HL-60 (cell line): ENCODE results near the gene TMEM176B.
A peak's percentile ranks its signal among the peaks of the same experiment; 100 is the strongest.

Source experiments
- DNase-seq, 2 experiments: peaks; one replicate each; pipeline ENCODE4 v3.0.0-alpha.2; 2010 to 2020; ENCODE audit warnings: low read depth in 1 of 2, low spot score in 1 of 2
- H3K27ac ChIP-seq: fragments of 250-450 bp; sonication (Bioruptor Pico); replicated peaks from 2 replicates; pipeline ENCODE4 v1.5.1; 2020; ENCODE audit warnings: mild to moderate bottlenecking, moderate library complexity
- H3K27me3 ChIP-seq: fragments of 250-450 bp; sonication (Bioruptor Pico); 2 replicates; pipeline ENCODE4 v1.5.1; 2021; ENCODE audit warnings: mild to moderate bottlenecking, moderate library complexity; ENCODE audit not compliant: insufficient read depth, poor library complexity, severe bottlenecking
- H3K4me3 ChIP-seq: replicated peaks from 2 replicates; pipeline ENCODE4 v1.5.1; 2011; ENCODE audit warnings: mild to moderate bottlenecking, control low read depth, low read length; ENCODE audit not compliant: insufficient read depth
- GABPA ChIP-seq: IDR thresholded peaks from 2 replicates; pipeline ENCODE4 v1.6.1; 2012; ENCODE audit warnings: low read depth
- POLR2AphosphoS5 ChIP-seq: IDR thresholded peaks from 2 replicates; pipeline ENCODE4 v1.6.1; 2012; ENCODE audit warnings: low read depth
- SPI1 ChIP-seq: IDR thresholded peaks from 2 replicates; pipeline ENCODE4 v1.6.1; 2012; ENCODE audit warnings: low read depth, mild to moderate bottlenecking, borderline replicate concordance
- TF ChIP-seq, protein P1 (sequence below): IDR thresholded peaks from 2 replicates; pipeline ENCODE4 v1.6.1; 2012; ENCODE audit warnings: low read depth; ENCODE audit not compliant: insufficient replicate concordance
- TF ChIP-seq, protein P2 (sequence below): IDR thresholded peaks from one replicate; pipeline ENCODE4 v1.5.1; 2011; ENCODE audit warnings: low read length, control low read depth, inconsistent platforms; ENCODE audit not compliant: insufficient read depth

Gene TMEM176B

DNA sequence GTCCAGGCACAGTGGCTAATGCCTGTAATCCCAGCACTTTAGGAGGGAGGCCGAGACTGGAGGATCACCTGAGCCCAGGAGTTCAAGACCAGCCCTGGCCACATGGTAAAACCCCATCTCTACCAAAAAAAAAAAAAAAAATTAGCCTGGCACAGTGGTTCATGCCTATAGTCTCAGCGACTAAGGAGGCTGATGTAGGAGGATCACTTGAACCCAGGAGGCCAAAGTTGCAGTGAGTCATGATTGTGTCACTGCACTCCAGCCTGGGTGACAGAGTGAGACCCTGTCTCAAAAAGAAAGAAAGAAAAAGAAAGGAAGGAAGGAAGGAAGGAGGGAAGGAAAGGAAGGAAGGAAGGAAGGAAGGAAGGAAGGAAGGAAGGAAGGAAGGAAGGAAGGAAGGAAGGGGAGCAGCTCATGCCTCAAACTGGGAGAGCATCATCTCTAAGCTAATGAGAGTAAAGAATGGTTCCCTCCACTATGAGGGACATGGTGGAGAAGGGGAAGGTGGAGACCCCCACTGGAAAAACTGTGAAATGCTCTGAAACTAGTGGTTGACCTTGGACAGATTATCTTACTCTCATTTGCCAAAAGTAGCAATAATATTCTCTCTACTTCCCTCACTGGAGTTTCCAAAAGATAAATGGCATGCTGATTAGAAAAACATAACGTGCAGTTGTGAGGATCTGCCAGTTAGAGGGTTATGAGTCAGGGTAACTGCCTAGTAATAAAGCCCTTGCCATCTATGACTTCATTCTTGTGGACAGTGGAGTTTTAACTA lies 46.1 kb downstream of the TMEM176B start:
- peak in 1 of 2 experiments; percentile 30 for DNase-seq
- TF ChIP-seq, protein P1, sequence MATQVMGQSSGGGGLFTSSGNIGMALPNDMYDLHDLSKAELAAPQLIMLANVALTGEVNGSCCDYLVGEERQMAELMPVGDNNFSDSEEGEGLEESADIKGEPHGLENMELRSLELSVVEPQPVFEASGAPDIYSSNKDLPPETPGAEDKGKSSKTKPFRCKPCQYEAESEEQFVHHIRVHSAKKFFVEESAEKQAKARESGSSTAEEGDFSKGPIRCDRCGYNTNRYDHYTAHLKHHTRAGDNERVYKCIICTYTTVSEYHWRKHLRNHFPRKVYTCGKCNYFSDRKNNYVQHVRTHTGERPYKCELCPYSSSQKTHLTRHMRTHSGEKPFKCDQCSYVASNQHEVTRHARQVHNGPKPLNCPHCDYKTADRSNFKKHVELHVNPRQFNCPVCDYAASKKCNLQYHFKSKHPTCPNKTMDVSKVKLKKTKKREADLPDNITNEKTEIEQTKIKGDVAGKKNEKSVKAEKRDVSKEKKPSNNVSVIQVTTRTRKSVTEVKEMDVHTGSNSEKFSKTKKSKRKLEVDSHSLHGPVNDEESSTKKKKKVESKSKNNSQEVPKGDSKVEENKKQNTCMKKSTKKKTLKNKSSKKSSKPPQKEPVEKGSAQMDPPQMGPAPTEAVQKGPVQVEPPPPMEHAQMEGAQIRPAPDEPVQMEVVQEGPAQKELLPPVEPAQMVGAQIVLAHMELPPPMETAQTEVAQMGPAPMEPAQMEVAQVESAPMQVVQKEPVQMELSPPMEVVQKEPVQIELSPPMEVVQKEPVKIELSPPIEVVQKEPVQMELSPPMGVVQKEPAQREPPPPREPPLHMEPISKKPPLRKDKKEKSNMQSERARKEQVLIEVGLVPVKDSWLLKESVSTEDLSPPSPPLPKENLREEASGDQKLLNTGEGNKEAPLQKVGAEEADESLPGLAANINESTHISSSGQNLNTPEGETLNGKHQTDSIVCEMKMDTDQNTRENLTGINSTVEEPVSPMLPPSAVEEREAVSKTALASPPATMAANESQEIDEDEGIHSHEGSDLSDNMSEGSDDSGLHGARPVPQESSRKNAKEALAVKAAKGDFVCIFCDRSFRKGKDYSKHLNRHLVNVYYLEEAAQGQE: no peak
- TF ChIP-seq, protein P2, sequence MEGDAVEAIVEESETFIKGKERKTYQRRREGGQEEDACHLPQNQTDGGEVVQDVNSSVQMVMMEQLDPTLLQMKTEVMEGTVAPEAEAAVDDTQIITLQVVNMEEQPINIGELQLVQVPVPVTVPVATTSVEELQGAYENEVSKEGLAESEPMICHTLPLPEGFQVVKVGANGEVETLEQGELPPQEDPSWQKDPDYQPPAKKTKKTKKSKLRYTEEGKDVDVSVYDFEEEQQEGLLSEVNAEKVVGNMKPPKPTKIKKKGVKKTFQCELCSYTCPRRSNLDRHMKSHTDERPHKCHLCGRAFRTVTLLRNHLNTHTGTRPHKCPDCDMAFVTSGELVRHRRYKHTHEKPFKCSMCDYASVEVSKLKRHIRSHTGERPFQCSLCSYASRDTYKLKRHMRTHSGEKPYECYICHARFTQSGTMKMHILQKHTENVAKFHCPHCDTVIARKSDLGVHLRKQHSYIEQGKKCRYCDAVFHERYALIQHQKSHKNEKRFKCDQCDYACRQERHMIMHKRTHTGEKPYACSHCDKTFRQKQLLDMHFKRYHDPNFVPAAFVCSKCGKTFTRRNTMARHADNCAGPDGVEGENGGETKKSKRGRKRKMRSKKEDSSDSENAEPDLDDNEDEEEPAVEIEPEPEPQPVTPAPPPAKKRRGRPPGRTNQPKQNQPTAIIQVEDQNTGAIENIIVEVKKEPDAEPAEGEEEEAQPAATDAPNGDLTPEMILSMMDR: peak; percentile 31
- no peak overlapping the region for H3K4me3 ChIP-seq
- no peak overlapping the region for H3K27ac ChIP-seq
- no peaks in the 10 kb centered on the region for H3K27me3 ChIP-seq

DNA sequence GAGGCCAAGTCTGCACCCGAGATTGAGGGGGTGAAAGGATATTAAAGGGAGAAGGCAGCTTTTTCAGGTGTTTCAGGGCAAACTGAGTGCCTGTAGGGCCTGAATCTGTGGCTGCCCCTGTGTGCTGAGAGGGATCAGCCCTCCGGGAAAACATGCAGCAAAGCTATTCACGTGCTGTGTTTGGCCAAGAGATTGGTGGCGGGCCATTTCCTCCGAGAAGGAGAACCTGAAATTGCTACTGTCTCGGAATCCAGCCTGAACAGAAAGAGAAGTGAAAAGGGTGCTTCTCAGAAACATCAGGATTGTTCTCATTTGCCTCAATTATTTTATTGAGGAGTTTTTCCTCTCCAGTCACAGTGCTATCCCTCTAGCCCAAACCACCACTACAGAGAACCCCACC lies 46.9 kb downstream of the TMEM176B start:
- H3K27ac ChIP-seq: no peak overlapping the region
- no peak for TF ChIP-seq SPI1
- no peak for TF ChIP-seq POLR2AphosphoS5
- TF ChIP-seq, protein P1: no peak
- TF ChIP-seq GABPA: no peak
- TF ChIP-seq, protein P2: no peak
- no peaks in the 10 kb centered on the region for H3K27me3 ChIP-seq

DNA sequence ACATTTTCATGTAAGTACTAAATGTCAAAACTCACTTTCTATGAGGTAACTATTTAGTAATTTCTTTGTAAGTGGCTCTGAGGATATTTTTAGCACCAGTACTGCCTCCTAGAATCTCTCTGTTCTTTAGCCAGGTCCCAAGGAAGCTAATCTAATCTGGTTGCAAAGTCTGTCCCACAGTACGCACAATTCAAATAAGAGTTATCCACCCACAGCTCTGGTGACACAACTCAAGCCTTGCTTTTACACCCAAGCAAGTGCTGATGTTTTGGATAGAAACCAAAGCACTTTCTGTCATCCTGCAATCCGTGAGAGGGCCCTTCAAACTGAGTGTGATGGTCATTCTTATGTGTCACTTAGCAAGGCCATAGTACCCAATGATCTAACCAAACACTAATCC lies 48.5 kb downstream of the TMEM176B start:
- TF ChIP-seq, protein P1: no peak
- no peak for DNase-seq
- Histone ChIP-seq H3K27me3 (no peaks in the 10 kb centered on the region), H3K4me3 (no peak overlapping the region), H3K27ac (no peak overlapping the region)

More for the DNA sequence above, 46.9 kb downstream of the TMEM176B start:
- DNase-seq: no peak
- H3K4me3 ChIP-seq: no peak overlapping the region

DNA sequence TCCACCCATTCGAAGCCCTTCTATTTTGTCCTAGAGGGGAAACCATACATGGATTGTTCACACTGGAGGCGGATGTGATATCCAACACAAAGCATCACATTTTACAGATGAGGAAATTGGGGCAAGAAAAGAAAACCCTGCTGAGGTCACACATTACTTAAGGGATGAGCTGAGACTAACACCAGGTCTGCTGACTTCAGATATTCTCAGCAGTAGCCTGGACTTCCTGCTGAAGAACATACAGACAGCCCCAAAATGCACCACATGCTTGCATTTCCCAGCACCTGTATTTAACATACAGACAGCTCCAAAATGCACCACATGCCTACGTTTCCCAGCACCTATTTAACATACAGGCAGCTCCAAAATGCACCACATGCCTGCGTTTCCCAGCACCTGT lies 51.8 kb downstream of the TMEM176B start:
- no peak overlapping the region for H3K27ac ChIP-seq
- H3K4me3 ChIP-seq: no peak overlapping the region
- DNase-seq: no peak
- TF ChIP-seq POLR2AphosphoS5: no peak
- TF ChIP-seq SPI1: no peak
- TF ChIP-seq, protein P2: no peak
- TF ChIP-seq, protein P1: no peak
- TF ChIP-seq GABPA: no peak
- H3K27me3 ChIP-seq: no peaks in the 10 kb centered on the region
